Fibroblast of pulmonary artery (primary cell): ENCODE measurements around the gene PRKACA.
A peak's percentile ranks its signal among the peaks of the same experiment; 100 is the strongest.

Source experiments
- DNase-seq: peaks from one replicate; pipeline ENCODE4 v3.0.0-alpha.2; 2010; ENCODE audit warnings: low read depth
- H3K4me3 ChIP-seq: replicated peaks from 2 replicates; pipeline ENCODE4 v1.5.1; 2011; ENCODE audit warnings: low read depth, mild to moderate bottlenecking, control low read depth, low read length, moderate library complexity
- TF ChIP-seq, protein P1 (sequence below): IDR thresholded peaks from 2 replicates; pipeline ENCODE4 v1.5.1; 2011; ENCODE audit warnings: mild to moderate bottlenecking, control low read depth, low read length, inconsistent platforms; ENCODE audit errors: missing control alignments

Gene PRKACA

DNA sequence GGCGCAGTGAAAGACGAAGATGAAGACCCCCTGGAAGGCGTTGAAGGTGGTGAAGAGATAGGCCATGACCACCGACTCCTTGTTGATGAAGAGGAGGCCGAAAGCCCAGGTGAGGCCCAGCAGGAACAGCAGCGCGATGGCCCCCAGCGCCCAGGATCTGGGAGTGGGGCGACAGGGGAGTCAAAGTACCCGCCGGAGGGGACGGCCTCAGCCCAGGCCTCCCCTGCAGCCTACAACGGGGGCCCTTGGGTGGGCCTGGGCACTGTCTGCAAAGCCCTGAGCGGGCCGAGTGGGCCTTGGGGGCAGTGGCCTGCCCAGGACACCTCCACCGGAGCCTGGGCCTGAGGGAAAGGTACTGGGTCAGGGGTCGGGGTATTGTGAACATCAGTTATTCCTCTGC, 37.8 kb upstream of the PRKACA start:
- TF ChIP-seq, protein P1, sequence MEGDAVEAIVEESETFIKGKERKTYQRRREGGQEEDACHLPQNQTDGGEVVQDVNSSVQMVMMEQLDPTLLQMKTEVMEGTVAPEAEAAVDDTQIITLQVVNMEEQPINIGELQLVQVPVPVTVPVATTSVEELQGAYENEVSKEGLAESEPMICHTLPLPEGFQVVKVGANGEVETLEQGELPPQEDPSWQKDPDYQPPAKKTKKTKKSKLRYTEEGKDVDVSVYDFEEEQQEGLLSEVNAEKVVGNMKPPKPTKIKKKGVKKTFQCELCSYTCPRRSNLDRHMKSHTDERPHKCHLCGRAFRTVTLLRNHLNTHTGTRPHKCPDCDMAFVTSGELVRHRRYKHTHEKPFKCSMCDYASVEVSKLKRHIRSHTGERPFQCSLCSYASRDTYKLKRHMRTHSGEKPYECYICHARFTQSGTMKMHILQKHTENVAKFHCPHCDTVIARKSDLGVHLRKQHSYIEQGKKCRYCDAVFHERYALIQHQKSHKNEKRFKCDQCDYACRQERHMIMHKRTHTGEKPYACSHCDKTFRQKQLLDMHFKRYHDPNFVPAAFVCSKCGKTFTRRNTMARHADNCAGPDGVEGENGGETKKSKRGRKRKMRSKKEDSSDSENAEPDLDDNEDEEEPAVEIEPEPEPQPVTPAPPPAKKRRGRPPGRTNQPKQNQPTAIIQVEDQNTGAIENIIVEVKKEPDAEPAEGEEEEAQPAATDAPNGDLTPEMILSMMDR, result no peak
- no peak for DNase-seq
- no peak overlapping the region for H3K4me3 ChIP-seq

DNA sequence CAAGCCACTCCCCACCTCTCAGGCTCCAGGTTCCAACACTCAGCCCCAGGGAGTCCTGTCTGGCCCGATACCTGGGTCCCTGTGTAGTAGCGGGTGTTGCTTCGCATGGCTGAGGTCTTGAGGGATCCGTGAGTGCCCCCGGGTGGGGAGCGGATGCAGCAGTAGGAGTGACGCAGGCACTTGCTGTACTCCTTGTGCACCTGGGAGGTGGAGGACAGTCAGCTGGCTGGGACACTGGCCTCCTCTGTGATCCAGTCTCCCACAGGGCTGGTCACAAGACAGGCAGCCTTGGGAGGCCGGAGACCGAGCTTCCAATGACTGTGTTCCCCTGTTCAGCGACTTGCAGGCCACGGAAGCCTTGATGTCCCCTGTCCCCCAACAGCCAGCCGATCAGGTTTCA, 35.2 kb upstream of the PRKACA start:
- no peak overlapping the region for H3K4me3 ChIP-seq
- DNase-seq, result no peak
- TF ChIP-seq, protein P1, result no peak

DNA sequence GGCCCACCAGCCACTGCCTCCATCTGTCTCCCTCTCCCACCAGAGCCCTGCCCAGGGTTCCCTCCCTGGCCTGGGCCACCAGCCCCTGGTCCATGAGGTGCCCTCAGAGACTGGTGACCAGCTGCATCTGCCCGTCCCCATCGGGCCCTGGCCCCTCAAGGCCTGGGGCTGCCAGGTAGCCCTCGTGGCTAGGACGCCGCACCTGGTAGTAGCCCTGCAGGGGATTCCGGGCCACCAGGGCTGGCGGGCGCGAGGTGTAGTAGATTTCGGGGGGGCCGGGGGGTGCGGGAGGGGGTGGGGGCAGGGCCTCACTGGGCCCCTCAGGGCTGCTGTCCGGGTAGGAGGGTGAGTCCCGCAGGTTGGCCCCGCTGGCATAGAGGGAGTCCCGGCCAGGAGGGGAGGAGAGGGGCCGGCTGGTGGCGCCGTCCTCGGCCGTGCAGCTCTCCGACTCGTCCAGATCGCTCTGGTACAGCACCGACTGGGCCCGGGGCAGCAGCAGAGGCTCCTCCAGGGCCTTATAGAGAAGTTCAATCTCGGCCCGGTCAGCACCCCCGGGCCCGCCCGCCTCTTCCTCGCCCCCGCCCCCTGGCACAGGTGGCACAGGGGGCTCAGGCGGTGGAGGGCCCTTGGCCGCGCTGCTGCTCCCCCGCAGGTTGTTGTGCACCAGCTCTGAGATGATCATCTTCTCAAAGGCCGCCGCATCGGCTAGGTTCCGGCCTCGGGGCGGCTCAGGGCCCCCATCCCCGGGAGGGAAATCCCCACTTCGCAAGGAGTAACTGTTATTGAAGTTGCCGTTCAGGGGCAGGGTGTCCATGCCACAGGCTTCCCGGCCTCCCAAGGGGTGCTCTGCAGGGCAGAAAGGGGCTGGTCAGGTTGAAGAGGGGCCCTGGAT, 33.5 kb upstream of the PRKACA start:
- H3K4me3 ChIP-seq, result no peak overlapping the region
- no peak for DNase-seq
- TF ChIP-seq, protein P1, result no peak

DNA sequence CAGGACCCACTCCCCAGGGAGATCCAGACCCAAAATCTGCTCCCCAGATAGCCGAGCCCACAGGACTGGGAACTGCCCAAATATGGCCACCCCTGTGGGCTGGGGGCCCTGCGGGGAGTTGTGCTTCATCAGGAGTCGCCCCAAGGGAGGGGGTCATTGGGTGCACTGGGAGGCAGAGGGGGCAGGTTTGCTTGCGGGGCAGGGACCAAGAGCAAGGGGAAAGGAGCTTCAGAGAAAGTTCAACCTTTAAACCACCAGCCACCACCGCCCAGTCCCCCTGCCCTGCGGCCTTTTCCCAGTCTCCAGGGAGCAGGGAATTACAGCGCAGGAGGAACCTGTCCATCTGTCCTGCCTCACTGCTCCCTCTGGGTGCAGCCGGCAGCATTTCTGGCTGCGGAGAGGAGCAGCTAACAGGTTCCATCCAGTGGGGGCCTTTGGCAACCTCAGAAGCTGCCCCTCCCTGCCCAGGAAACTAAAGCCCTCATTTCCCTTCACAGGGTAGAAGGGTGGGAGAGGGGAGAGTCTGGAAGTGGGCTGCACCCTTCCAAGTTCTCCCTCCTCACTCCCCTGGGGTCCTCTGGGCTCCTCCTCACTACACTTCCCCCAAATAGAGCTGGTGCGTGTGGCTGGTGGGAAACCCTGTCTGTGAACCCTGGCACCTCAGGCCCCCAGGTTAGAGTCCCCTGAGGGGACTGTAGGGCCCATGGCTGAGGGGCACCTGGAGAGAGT, 32.6 kb upstream of the PRKACA start:
- TF ChIP-seq, protein P1, result no peak
- no peak for DNase-seq
- H3K4me3 ChIP-seq, result peak overlapping the region; percentile 2

DNA sequence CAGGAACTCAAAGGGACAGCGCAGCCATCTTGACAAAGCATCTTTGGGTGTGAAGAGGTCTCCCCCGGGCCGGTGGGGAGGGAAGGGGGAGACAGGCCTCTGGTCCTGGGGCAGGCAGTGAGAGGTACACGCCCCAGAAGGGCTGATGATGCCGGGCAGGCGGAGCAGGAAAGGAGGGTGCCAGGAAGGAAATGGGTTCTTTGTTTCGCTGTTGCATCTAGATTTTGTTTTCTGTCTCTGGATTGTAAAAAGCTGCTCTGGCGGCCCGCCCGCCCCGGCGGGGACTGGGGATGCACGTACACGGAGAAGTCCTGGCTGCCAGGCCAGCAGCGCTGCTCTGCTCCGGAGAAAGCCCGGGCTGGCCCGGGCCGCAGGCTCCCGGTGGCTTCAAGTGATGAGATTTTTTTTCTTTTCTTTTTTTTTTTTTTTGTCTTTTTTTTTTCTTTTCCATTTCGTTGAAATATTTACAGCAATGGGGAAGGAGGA, 32.0 kb upstream of the PRKACA start:
- peak overlapping the region; percentile 24 for H3K4me3 ChIP-seq
- peak; percentile 84 for DNase-seq

DNA sequence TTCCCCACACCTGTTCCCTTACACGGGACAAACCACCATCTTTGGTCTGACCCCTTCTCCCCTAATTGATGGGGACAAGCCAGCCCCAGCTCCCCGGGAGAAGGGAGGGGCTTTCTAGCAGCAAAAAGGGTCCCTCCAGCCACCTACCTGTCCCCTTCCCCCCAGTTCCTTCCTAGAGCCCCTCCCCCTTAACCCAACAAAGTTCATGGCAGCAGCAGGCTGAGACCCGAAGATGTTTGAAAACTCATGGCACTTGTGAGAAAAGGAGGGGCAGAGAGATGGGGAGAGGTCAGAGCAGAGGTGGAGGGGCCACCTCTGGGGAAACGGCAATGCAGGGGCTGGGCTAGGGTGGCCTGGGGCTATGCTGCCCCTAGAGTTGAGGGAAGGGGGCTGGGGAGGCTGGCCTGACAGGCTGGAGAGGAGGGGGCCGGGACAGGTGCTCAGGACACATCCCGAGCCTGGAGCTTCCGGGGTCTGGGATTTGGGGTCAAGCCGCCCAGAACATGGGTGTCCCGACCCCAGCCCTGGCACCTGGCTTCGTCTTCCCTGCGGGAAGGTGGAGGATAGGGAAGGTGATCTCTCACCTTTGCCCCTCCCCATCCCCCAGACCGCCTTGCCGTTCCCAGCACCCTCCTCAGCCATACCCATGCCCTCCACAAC, 31.3 kb upstream of the PRKACA start:
- TF ChIP-seq, protein P1, result no peak
- peak overlapping the region; percentile 10 for H3K4me3 ChIP-seq
- no peak for DNase-seq

More for the DNA sequence above, 32.0 kb upstream of the PRKACA start:
- TF ChIP-seq, protein P1, result no peak
